ENCODE measurements around the gene CNTNAP2.

Gene CNTNAP2

DNA sequence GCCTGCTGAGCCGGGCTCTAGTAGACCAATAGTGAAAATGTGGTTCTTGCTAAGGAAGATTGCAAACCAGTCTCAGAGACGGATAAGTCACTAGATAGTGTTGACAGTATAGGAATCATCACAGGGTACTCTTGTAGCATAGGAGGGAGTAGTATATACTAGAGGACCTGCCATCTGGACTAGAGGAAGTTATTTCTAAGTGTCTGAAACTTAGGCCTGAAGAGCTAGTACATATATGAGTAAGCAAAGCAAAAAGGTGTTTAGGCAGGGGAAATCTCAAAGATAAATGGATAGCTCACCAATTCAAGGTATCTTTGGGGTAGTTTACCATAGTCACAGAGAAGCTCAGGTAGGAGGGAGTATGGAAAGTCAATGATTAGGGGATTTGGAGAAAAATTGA lies 428.1 kb downstream of the CNTNAP2 start:
- FAIRE-seq (no peak), DNase-seq (ENCODE audit: insufficient read length, low spot score) (no peak)

- DNase-seq (ENCODE audit: insufficient read length, low spot score) (no peak), FAIRE-seq (no peak)
Observed at GRCh38 chr7:146548816-146549215, 432.2 kb downstream of the CNTNAP2 start.

DNA sequence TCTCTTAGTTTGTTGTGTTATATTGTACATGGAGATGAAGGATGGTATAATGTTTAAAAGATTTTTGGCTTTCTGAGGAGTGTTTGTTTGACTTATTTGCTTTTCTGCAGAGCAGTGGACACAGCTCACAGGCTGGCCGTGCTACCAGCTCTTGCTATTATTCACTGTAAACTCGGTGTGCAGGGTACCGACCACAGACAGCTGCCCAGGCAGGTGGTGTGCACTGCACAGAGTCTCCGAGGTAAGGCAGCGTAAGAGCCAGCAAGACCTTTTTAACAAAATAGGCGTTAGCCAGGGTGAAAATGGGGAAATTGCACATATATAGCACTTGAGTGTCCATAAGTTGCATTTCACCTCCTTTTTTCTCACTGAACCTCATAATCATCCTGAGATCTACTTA lies 438.0 kb downstream of the CNTNAP2 start:
- DNase-seq (ENCODE audit: insufficient read length, low spot score) (no peak), FAIRE-seq (no peak)

GRCh38 chr7:146557971-146558469 lies 441.4 kb downstream of the CNTNAP2 start:
- DNase-seq (ENCODE audit: insufficient read length, low spot score) (no peak), FAIRE-seq (no peak)

DNA sequence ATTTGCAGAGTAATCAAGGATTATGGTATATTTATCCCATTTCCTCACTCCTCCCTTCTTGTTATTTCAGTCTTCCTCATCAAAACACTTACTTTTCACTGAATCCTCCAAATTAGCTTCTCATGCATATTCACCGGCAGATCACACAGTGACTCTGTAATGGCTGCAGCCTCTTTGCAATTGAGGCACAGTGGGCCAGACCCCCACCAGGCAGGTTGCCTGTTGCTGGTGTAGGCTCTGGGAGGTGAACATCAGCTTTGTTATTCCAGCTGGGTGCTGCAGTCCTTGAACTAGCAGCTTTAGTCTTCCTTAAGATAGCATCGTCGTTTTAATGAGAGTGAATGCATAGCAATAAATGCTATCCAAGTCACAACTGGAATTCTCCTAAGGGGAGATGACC lies 449.3 kb downstream of the CNTNAP2 start:
- FAIRE-seq: no peak
- no peak for DNase-seq (ENCODE audit: insufficient read length, low spot score)

GRCh38 chr7:146575903-146576302 lies 459.3 kb downstream of the CNTNAP2 start:
- DNase-seq (ENCODE audit: insufficient read length, low spot score) (no peak), FAIRE-seq (no peak)

DNA sequence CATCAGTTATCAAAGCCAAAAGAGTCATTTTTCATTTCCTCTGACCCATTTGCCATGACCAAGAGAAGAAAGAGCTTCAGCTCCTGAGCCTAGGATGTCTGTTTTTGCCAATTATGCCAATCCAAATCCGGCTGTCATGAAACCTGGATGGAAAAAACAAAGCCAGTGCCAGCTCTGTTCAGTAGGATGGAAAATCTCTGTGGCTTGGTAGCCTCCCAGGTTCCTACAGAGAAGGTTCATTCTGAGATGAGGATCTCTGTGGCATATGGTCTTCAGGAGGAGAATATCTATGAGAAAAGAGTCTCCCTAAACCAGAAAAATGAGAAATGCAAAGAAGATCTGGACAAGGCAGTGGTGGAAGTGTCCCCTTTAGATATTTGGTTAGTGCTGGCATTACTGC lies 475.4 kb downstream of the CNTNAP2 start:
- DNase-seq (ENCODE audit: insufficient read length, low spot score) (no peak), FAIRE-seq (no peak)

DNA sequence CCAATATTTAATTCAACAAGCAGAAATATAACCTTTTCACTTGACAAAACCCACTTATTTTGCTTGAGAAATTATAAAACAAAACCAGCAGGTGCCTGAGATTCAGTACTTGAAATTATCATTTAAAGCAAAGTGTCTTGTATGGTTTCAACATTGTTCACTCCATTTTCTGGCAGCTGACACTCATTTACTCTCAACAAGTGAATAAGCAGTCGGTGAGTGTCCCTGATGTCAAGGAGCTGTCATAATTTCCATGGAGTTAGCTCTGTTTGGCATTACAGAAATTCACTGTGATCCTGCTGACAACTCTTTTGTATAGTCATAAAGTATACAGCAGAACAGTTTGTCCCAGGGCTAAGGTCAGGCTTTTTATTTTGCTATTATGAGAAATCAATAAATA lies 490.0 kb downstream of the CNTNAP2 start:
- DNase-seq (ENCODE audit: insufficient read length, low spot score) (no peak), FAIRE-seq (no peak)

DNA sequence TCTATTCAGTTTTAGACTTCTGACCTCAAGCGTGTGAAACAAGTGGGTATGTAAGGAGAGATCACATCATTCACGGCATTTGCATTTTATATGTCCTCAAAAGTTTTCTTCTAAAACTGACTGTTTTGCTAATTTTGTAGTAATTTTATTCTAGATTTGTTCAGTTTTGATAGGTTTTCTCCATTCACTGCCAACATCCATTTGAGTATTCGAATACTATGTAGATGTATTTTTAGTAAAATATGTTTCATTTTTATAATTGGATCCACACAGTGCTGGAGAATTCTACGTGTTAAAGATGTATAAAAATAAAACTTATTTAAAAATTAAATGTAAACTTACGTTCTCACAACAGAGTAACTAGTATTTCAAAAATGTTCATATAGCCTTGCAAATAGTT lies 503.0 kb downstream of the CNTNAP2 start:
- DNase-seq (ENCODE audit: insufficient read length, low spot score): no peak
- no peak for FAIRE-seq

GRCh38 chr7:146626912-146627311 lies 510.3 kb downstream of the CNTNAP2 start:
- no peak for FAIRE-seq
- no peak for DNase-seq (ENCODE audit: insufficient read length, low spot score)

GRCh38 chr7:146635205-146636032 lies 518.8 kb downstream of the CNTNAP2 start:
- DNase-seq (ENCODE audit: insufficient read length, low spot score) (no peak), FAIRE-seq (no peak)

DNA sequence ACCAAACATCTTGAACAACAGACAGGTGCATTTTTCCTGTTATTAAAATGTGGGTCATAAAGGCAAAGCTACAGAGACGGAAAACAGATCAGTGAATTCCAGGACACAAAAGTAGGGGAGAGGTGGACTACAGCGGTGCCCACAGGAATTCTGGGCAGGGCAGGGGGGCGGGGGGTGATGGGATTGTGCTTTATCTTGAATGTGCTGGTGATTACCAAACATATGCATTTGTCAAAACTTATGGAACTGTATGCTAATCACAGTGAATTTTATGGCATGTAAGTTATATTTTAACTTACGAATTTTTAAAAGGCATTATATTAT lies 519.4 kb downstream of the CNTNAP2 start:
- DNase-seq (ENCODE audit: insufficient read length, low spot score) (no peak), FAIRE-seq (no peak)

DNA sequence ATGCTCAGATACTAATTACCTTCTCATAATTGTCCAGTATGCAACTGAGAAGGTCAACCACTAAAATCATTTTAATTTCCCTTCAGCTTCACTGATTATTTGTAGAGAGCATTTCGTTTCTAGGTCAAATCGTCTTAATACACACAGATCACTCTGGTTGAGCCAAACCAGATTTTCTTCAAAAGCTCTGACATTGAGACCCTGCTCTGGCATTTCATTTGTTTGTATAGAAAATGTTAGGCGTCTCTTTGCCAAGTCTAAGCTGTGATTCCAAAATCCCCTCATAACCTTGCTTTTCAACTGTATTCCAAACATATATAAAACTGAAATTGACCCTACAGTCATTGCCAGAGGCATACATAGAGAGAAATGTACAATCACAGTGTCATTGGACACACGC lies 520.0 kb downstream of the CNTNAP2 start:
- FAIRE-seq: no peak
- DNase-seq (ENCODE audit: insufficient read length, low spot score): no peak

- FAIRE-seq (no peak), DNase-seq (ENCODE audit: insufficient read length, low spot score) (no peak)
Observed at GRCh38 chr7:146639291-146639690, 522.7 kb downstream of the CNTNAP2 start.

DNA sequence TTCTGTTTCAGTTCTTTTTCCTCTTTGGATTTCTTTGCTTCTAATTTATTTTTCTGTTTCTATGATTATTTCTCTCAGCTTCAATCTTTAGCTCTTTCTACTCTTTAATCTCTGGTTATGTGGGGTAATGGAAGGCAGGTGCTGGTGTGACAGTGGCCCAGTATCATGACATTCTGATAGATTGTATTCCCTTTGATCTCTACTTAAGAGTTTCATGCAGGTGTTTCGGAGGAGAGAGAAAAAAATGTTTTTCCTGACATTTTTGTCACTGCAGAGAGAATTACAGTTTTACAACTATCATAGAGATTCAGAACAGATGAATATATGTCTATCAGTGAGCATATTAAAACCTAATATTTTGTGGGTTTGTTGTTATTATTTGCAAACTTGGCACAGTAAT lies 524.9 kb downstream of the CNTNAP2 start:
- FAIRE-seq (no peak), DNase-seq (ENCODE audit: insufficient read length, low spot score) (no peak)

DNA sequence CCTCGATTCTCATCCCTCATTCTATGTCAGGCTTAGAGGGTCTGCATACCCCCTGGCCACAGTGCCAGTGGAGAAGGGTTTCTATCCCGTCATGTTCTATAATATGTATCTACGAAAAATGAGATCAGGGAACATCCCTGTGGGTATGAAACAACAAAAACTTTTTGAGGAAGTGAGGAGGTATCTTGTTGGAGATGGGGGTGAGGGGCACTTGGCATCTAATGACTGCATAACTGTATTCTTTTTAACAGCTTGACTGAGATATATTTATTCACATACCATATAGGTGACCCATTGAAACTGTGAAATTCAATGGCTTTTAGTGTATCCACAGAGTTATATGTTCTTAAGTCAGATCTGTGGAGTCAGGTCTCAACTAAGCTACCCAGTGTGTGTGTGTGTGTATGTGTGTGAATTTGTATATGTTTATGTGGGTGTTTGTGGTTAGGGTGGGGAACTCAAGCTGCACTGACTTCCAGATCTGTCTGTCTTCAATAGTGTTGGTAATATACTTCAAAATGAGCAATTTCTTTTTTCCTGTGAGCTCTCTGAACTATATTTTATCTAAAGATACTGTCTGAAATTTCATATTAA lies 528.9 kb downstream of the CNTNAP2 start:
- no peak for FAIRE-seq
- DNase-seq (ENCODE audit: insufficient read length, low spot score): no peak

DNA sequence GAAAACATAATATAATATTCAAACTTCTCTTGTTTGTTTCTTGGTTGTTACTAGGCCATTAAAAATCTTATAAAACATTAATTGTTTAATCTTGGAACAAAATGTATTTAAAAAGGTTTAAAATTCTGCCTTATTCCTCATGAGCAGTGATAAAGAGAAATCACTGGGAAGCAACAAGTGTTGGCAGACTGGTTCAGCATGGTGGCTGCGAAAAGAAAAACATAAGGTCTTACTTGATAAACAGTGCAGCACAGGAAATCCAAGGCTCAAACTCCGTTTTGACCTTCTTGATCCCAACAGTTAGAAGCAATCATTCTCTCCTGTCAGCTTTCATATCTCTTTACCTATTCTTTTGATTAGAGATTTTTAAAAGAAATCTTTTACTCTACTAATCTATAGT lies 530.8 kb downstream of the CNTNAP2 start:
- DNase-seq (ENCODE audit: insufficient read length, low spot score) (no peak), FAIRE-seq (no peak)

GRCh38 chr7:146652176-146652575 lies 535.6 kb downstream of the CNTNAP2 start:
- FAIRE-seq: no peak
- DNase-seq (ENCODE audit: insufficient read length, low spot score): no peak

- FAIRE-seq: no peak
- DNase-seq (ENCODE audit: insufficient read length, low spot score): no peak
Observed at GRCh38 chr7:146654048-146654447, 537.4 kb downstream of the CNTNAP2 start.

DNA sequence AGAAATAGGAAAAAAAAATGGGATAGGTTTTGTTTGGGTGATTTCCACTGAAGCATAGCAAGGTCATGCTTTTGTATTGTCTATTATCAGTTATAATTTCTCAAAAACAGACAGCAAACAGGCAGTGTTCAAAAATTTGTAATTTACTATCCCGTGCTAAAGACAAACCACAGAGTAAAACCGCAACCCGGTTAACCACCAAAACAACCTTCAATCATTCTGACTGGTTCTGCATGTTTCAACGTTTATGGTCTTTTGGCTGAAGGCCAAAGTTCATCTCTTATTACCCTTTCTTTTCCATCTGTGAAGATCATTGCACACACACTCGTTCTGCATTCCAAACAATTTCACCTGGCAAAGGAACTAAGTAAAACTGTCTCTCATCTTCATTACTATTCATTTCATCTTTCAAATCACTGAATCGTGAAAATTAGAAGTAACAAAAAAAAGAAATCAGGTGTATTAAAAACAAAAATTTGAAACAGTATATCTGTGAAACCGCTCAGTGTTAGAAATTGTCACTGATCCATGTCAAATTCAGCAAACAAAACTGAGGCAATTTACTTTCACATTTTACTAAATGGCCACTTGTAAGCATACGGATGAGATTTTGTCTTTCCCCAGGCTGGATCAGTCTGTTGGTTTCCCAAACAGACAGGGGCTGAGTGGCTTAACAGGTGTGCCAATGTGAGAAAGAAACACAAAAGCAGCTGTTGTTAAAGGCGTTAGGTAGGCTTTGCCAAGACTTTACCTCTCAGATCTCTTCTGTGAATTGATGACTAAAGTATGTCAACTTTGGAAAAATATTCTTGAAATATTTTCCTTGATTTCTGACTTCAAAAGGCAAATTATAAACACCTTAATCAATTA lies 539.6 kb downstream of the CNTNAP2 start:
- FAIRE-seq: no peak
- no peak for DNase-seq (ENCODE audit: insufficient read length, low spot score)

DNA sequence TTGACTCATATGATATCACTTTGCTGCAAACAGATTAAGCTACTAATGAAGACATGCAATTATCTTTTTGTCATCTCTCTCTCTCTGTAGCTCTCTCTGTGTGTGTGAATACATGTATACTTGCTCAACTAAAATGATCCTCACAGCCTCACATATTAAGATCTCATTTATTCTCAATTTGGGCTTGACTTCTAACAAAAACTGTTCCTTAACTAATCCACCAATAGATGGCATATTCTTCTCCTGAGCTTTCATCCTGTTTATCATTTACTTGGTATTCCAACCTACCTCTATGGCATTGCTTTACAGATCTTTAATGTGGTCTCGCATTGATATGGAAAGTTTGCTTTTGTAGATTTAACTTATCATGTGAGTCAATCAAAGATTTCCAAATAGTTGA lies 540.4 kb downstream of the CNTNAP2 start:
- DNase-seq (ENCODE audit: insufficient read length, low spot score) (no peak), FAIRE-seq (no peak)

DNA sequence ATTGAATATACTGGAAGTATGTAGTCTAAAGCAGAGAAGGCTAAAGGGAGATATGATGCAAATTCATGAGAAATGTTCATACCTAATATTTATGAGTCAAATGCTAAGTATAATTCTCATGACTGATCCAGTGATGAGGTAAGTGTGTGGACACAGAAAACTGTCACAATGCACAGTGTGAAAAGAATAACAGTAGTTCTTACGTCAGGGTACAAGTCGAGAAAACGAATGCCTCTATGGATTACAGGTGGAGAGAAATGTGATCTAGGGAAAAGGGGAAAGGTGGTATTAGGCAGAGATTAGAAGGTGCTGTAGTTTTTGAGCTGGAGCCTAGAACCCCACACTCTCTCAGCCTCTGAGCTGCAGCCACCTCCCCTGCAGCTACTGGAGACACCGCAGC lies 542.0 kb downstream of the CNTNAP2 start:
- FAIRE-seq: no peak
- no peak for DNase-seq (ENCODE audit: insufficient read length, low spot score)

Data from GM19239 (cell line).